Measurements from ENCODE around the gene CORO7. TPM values are rescaled to one million over a fixed set of nuclear protein-coding genes. Genes with fewer than 3 reads are reported as not detected.
"Not testable (repeated sequence)": the region's sequence is repeated elsewhere in the genome, so short reads cannot be mapped to it uniquely, and the experiment has no call there.

CORO7 gene
- total RNA-seq, 1 donor from 2014 or later, result 35.1 TPM

DNA sequence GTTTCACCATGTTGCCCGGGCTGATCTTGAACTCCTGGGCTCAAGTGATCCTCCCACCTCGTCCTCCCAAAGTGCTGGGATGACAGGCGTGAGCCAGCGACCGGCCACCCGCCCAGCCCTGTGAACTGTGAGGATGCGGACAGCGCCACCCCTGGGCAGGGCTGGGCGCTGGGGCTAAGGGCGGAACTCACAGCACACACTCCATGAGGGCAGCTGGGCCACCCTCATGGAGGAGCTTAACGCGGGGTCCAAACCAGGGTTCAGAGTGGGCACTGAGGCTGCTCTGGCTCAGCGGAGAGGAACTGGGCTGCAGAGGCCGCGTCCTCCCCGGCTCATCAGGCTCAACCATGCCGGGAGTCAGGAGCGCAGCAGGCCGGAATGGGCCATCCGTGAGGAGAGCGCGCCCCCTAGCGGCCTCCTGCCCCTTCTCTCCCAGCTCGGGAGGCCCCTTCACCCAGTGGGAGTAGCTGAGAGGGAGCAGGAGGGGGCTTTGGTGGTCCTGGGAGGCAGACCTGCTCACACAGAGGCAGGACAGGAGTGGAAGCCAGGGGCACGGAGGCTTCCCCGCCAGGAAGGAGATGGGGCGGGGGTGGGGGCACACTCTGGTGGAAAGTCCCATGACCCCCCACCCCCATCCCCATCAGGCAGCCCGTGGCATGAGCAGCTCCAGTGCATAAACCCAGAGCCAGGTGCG is 13.8 kb downstream of the CORO7 start:
- DNase-seq (ENCODE audit: low spot score in 2 of 2, unreplicated experiment in 2 of 2), result peak; percentile 88 to 96
- Mint-ChIP-seq H3K4me1 (peaks cover 2% of the 10 kb centered on the region), H3K4me3 (peak overlapping the region; percentile 53), H3K27me3 (ENCODE audit: low read depth) (no peaks in the 10 kb centered on the region), H3K27ac (no peak overlapping the region), H3K9me3 (no peaks in the 10 kb centered on the region), H3K36me3 (peaks cover 2% of the 10 kb centered on the region)
- peak; percentile 96 for TF ChIP-seq CTCF (IDR thresholded peaks at IDR 0.05; ENCODE audit: unreplicated experiment)

- no peaks in the 10 kb centered on the region for H3K27me3 Mint-ChIP-seq (ENCODE audit: low read depth)
- H3K36me3 Mint-ChIP-seq, result peaks cover 2% of the 10 kb centered on the region
- no peak for TF ChIP-seq CTCF (IDR thresholded peaks at IDR 0.05; ENCODE audit: unreplicated experiment)
- DNase-seq (ENCODE audit: low spot score in 2 of 2, unreplicated experiment in 2 of 2), result no peak
- H3K27ac Mint-ChIP-seq, result no peak overlapping the region
- no peak overlapping the region for H3K4me3 Mint-ChIP-seq
- H3K4me1 Mint-ChIP-seq, result peaks cover 2% of the 10 kb centered on the region
- no peaks in the 10 kb centered on the region for H3K9me3 Mint-ChIP-seq
These were observed 14.9 kb downstream of the CORO7 start for GRCh38 chr16:4401510-4401909.

GRCh38 chr16:4401094-4401501 is 15.3 kb downstream of the CORO7 start:
- H3K27ac Mint-ChIP-seq, result no peak overlapping the region
- no peak for TF ChIP-seq CTCF (IDR thresholded peaks at IDR 0.05; ENCODE audit: unreplicated experiment)
- peaks cover 5% of the 10 kb centered on the region for H3K36me3 Mint-ChIP-seq
- peaks cover 2% of the 10 kb centered on the region for H3K4me1 Mint-ChIP-seq
- no peak overlapping the region for H3K4me3 Mint-ChIP-seq
- no peak for DNase-seq (ENCODE audit: low spot score in 2 of 2, unreplicated experiment in 2 of 2)
- H3K9me3 Mint-ChIP-seq, result no peaks in the 10 kb centered on the region
- H3K27me3 Mint-ChIP-seq (ENCODE audit: low read depth), result no peaks in the 10 kb centered on the region

GRCh38 chr16:4399001-4399730 is 17.2 kb downstream of the CORO7 start:
- H3K4me1 Mint-ChIP-seq, result peaks cover 6% of the 10 kb centered on the region
- H3K4me3 Mint-ChIP-seq, result no peak overlapping the region
- no peaks in the 10 kb centered on the region for H3K27me3 Mint-ChIP-seq (ENCODE audit: low read depth)
- H3K9me3 Mint-ChIP-seq, result no peaks in the 10 kb centered on the region
- H3K27ac Mint-ChIP-seq, result no peak overlapping the region
- no peak for DNase-seq (ENCODE audit: low spot score in 2 of 2, unreplicated experiment in 2 of 2)
- peaks cover 8% of the 10 kb centered on the region for H3K36me3 Mint-ChIP-seq
- TF ChIP-seq CTCF (IDR thresholded peaks at IDR 0.05; ENCODE audit: unreplicated experiment), result no peak

GRCh38 chr16:4395055-4395726 is 21.2 kb downstream of the CORO7 start:
- H3K36me3 Mint-ChIP-seq, result peaks cover 5% of the 10 kb centered on the region
- no peak overlapping the region for H3K4me3 Mint-ChIP-seq
- TF ChIP-seq CTCF (IDR thresholded peaks at IDR 0.05; ENCODE audit: unreplicated experiment), result no peak
- H3K27me3 Mint-ChIP-seq (ENCODE audit: low read depth), result no peaks in the 10 kb centered on the region
- H3K9me3 Mint-ChIP-seq, result no peaks in the 10 kb centered on the region
- peak overlapping the region; percentile 43 for H3K27ac Mint-ChIP-seq
- peaks cover 29% of the 10 kb centered on the region for H3K4me1 Mint-ChIP-seq
- DNase-seq (ENCODE audit: low spot score in 2 of 2, unreplicated experiment in 2 of 2), result no peak

- not testable (repeated sequence) for H3K36me3 Mint-ChIP-seq; DNase-seq (ENCODE audit: low spot score in 2 of 2, unreplicated experiment in 2 of 2); H3K4me3 Mint-ChIP-seq; H3K9me3 Mint-ChIP-seq; H3K27me3 Mint-ChIP-seq (ENCODE audit: low read depth)
- Mint-ChIP-seq H3K4me1 (peaks cover 41% of the 10 kb centered on the region), H3K27ac (peak overlapping the region; percentile 95)
These were observed 22.5 kb downstream of the CORO7 start for GRCh38 chr16:4393850-4394249.

All from mesothelial cell of epicardium (in vitro differentiated cells).